IPS DF 4.7 (cell line): Measurements from ENCODE around the gene COL6A3.

Source experiments
- DNase-seq: peaks from one replicate; pipeline ENCODE4 v3.0.0-alpha.2; 2013; ENCODE audit warnings: low spot score; ENCODE audit errors: extremely low read depth

Gene COL6A3

GRCh38 chr2:237444071-237444470 lies 30.1 kb upstream of the COL6A3 start:
- no peak for DNase-seq

GRCh38 chr2:237441605-237442274 lies 27.8 kb upstream of the COL6A3 start:
- DNase-seq: no peak

DNA sequence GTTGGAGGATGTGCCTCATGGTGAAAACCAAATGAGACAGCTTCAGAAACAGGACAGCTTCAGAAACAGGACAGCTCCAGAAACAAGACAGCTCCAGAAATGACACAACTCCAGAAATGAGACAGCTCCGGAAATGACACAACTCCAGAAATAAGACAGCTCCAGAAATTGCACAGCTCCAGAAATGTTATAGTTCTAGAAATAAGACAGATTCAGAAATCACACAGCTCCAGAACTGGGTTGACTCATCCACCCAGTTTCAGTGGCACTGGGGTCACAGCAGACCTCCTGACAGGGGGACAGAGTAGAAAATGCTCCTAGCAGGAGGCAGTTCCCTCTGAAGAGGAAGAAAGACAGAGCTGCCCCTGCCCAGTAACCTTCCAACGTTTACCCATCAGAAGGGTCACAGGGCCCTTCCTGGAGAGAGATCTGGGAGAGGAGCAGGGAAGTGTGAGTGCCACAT lies 26.9 kb upstream of the COL6A3 start:
- no peak for DNase-seq

DNA sequence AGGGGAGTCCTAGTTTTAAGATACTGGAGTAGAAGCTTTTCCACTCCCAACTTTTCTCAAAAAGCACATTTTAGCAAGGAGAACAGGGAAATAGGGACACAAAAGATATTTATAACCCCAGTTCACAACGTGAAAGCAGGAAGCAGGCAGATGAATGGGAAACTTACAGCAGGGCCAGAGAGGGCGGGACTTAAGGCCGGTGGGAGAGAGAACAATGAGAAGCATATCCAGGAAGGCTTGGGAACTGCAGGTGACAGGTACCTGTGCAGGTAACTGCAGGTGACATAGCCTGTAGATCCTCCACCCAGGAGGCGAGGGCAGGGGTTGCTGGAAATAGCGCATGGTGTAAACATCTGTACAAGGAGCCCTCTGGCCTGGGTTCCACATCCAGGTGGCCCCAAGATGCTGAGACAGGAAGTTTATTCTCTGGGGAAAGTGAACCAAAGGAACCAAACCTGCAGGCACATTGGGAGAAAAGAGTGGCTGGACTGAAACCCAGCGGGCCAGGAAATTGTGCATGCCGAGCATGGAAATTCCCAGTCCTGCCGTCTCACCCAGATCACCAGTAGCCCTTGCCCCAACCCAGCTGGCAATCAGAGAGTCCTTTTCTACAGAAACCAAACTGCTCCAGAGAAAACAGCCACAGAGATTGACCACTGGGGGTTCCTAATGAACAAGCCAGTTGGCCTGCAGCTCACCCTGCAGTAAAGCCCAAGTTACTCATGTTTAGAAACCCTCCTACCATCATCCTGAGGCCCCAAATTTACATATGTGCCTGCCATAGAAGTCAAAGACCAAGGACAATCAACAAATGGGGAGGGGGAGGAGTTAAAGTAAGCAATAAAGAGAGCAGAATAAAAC lies 24.3 kb upstream of the COL6A3 start:
- DNase-seq: no peak

GRCh38 chr2:237437566-237437965 lies 23.6 kb upstream of the COL6A3 start:
- DNase-seq: no peak

- no peak for DNase-seq
These were observed 22.1 kb upstream of the COL6A3 start for GRCh38 chr2:237435844-237436587.

- DNase-seq: no peak
These were observed 20.9 kb upstream of the COL6A3 start for GRCh38 chr2:237434866-237435311.

GRCh38 chr2:237433920-237434676 lies 20.1 kb upstream of the COL6A3 start:
- no peak for DNase-seq

DNA sequence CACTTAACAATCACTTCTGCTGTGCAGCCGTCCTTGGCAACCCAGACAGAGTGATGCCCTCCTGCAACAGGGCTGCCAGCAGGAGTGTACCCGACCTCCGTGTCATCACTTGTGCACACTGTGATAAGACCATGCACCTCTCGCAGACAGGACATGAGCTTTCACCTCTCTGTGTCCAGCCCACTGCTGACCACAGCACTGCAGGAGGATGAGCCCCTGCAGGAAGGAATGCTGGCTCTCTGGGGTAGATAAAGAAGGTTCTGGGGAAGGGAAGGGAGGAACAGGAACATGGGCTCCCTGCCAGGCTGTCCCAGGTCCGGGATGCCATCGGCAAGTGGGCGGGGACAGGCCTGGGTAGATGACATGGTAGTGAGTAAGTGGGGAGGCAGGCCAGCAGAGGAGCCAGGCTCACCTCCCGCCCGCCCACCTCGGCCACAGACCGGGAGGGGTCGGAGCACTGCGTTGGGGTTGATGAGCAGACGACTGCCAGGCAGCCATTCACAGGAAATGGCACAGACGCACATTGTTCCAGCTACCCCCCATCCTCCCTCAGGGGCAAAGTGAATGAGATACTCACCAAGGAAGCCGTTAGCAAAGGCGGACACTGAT lies 18.6 kb upstream of the COL6A3 start:
- DNase-seq: no peak

DNA sequence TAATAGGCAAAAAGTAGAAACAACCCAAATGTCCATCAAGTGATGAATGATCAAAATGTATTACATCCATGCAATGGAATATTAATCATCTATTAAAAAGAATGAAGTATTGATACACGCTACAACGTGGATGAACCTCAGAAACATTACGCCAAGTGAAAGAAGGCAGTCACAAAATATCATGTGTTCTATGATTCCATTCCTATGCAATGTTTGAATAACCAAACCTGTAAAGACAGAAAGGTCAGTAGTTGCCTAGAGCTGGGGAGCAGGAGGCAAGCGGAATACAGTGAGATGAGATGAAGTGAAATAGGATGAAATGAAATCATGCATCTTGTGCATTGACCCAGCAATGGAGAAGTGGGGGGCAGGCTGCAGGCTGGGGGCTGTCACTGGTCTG lies 17.9 kb upstream of the COL6A3 start:
- DNase-seq: no peak

DNA sequence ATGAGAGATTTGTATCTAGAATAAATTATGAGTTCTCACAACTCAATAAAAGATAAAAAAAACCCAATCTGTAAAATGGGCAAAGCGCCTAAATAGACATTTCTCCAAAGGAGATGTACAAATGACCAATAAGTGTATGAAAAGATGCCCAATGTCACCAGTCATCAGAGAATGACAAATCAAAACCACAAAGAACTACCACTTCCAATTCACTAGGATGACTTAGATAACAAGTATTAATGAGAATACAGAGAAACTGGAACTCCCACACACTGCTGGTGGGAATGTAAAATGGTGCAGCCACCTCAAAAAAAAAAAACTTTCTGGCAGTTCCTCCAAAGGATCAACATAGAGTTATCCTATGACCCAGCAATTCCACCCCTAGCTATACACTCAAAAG lies 17.4 kb upstream of the COL6A3 start:
- DNase-seq: no peak

DNA sequence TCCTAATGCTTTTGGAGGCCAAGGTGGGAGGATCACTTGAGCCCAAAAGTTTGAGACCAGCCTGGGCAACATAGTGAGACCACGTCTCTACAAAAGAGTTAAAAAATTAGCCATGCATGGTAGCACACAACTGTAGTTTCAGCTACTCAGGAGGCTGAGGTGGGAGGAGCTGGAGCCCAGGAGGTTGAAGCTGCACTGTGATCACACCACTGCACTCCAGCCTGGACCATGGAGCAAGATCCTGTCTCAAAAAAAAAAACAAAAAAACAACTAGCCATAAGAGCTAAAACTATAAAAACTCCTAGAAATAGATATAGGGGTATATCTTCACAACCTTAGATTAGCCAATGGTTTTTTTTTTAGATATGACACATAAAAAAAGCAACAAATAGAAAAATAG lies 16.9 kb upstream of the COL6A3 start:
- no peak for DNase-seq

DNA sequence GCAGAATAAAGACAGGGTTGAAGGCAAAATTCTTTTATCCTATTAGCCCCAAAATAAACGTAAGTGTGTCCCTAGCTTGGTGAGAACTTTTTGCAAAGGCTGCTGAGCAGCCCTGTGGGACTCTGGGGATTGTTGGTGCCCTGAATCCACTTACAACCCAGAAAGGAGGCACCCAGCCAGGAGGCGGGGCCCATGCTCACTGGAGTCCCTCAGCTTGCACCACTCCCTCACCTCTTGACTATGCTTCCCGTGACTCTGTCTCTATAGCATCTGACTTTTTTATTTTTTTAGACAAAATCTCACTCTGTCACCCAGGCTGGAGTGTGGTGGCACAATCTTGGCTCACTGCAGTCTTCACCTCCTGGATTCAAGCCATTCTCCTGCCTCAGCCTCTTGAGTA lies 15.8 kb upstream of the COL6A3 start:
- no peak for DNase-seq

- DNase-seq: no peak
These were observed 14.0 kb upstream of the COL6A3 start for GRCh38 chr2:237427769-237428506.

DNA sequence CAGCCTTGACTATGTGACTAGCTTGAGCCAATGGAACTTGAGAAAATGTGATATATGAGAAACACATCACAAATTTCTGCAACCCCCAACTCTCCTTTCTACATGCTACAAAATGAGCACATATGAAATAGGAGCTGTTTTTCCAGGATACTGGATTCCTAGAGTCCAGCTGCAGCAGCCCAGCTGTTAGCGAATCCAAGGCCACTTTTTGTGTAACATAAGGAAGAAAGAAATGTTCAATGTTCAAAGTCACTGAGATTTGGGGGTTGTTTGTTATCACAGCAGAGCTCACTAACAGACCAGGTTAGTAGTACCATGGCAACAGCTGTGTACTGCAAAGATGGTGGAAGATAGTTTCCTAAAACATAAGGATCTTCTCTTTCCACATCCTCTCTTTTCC lies 12.6 kb upstream of the COL6A3 start:
- no peak for DNase-seq

- no peak for DNase-seq
These were observed 11.4 kb upstream of the COL6A3 start for GRCh38 chr2:237425320-237425719.

DNA sequence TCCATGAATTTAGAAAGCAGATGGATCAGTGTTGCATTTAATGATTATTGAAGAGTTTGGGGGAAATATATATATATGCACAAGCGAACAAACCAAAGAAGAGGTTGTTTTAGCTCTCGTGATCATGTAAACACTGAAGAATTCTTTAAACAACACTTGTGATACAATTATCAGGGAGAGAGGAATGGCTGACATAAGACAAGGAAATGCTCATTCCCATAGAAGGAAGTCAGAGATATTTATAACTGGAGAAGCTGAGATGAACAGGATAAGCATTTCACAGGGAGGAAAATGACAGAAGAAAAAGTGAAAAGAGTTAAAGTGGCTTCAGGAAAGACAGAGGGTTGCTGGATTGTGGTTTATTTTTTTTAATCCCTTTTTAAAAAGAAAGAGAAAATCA lies 10.6 kb upstream of the COL6A3 start:
- no peak for DNase-seq

- DNase-seq: no peak
These were observed 9.9 kb upstream of the COL6A3 start for GRCh38 chr2:237423891-237424290.

GRCh38 chr2:237422309-237422708 lies 8.3 kb upstream of the COL6A3 start:
- DNase-seq: no peak

DNA sequence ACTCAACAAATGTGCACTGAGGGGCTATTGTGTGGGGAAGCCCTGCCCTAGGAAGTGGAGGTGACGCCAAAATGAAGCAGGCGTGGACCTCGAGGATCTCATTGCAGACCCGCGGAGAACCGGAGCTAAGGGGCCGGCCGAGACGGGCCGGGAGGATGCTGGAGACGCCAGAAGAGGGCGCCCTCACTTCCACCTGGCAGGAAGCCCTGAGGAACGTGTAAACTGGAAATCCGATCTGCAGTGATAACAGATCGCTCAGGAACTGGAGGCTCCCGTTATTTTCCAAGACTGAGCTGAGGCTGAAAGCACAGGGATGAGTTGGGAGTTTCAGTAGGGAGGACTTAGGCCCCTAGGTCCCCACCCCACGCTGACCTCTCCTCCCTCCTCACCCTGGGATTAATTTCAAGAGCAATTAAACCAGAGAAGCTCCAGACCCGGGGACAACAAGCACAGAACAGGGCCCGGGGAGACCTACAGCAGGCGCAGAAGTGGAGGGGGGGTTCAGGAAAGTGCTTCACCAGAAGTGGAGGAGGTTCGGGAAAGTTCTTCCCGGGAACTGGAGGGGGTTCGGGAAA lies 7.7 kb upstream of the COL6A3 start:
- peak; percentile 58 for DNase-seq
